Mucosa of gallbladder (tissue), 1 donor: ENCODE measurements around the gene ALDH18A1. TPM values are rescaled to one million over a fixed set of nuclear protein-coding genes. Genes with fewer than 3 reads are reported as not detected.
"Not testable (repeated sequence)": the region's sequence is repeated elsewhere in the genome, so short reads cannot be mapped to it uniquely, and the experiment has no call there.

Source experiments
- DNase-seq: peaks from one replicate; pipeline ENCODE4 v3.0.0-alpha.2; 2020; ENCODE audit warnings: low spot score
- total RNA-seq: library from RNA; stranded (reverse); gene quantifications from one replicate; pipeline ENCODE4 v1.2.1, GENCODE V29; 2021
- donor health status: DM: no; HTN: no; CAD: no.

The ALDH18A1 gene
- total RNA-seq, 1 donor from 2014 or later: 95.4 TPM

DNA sequence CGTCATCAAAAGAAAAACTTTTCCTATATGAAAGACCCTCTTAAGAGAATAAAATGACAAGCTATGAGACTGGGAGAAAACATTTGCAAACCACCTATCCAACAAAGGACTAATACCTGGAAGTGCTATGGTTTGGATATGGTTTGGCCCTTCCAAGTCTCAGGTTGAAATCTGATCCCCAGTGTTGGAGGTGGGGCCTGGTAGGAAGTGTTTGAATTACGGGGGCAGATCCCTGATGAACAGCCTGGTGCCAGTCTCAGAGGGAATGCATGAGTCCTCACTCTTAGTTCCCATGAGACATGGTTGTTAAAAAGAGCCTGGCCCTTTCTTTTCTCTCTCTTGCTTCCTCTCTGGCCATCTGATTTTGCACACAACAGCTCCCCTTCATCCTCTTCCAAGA, 6.3 kb downstream of the ALDH18A1 start:
- DNase-seq: no peak

DNA sequence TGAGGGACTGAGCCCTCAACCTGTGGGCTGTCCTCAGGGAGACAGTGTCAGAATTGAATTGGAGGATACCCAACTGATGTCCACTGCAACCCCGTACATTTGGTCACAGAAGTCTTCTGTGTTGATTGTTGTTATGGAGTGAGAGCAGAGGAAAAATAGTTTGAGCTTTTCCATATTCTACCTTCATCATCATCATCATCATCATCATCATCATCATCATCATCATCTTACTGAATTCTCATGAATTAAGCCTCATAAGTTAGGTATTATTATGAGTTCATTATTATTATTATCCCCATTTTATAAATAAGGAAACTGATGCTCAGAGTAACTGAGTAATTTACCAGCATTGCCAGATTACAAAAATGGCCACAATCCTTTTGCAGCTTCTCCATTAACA, 8.4 kb downstream of the ALDH18A1 start:
- no peak for DNase-seq

DNA sequence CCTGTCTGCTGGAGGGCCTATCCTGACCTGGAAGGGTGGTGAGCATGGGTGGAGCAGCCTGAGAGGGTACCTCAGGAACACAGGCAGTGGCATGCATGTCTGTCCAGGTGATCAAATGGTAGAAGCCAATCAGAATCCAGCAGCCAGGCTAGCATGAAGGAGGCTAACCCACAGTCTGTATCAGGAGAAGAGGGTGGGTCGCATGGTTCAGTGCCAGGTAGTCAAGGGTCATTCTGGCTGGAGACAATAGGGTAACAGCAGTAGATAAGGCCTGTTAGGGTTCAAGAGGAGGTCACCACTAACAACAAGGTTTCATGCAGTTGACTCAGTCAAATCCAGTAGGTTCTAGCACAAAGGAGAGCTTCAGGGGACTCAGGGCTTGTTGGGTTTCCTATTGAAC, 10.4 kb downstream of the ALDH18A1 start:
- peak; percentile 27 for DNase-seq

DNA sequence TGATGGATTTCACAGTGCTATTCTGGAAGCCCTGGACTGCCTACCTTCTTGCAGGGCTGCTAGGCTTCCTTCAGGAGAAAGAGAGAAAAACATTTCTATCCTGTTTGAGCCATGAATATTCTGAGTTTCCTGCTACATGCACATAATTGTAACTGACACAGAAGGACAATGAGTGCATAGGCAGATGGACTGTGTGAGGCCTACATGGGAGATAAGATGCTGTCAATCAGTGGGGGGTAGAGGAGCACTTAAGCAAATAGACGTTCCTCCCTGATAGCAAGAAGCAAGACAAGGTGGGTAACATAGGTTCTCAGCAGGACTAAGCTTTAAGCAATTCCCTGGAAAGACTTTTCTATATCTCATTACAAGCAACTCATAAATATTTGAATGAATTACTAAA, 11.6 kb downstream of the ALDH18A1 start:
- DNase-seq: no peak

DNA sequence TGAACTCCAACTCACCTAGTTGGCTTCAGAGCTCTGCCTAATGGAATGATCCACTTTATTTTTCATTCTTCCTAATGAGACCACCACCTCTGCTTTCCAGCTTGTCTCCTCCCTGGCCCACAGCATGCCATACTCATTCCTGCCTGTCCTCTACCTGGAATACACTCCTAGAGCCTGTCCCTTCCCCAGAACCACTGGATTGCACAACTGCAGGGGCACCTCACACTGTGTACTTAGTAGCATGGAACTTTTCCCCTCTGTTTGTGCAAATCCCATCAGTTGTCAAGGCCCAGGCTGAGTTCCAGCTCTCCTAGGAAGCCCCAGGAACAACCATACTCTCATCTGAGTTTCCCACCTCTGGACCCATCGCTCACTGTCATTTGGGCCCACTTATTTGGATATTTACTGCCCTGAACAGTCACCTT, 15.6 kb downstream of the ALDH18A1 start:
- no peak for DNase-seq

DNA sequence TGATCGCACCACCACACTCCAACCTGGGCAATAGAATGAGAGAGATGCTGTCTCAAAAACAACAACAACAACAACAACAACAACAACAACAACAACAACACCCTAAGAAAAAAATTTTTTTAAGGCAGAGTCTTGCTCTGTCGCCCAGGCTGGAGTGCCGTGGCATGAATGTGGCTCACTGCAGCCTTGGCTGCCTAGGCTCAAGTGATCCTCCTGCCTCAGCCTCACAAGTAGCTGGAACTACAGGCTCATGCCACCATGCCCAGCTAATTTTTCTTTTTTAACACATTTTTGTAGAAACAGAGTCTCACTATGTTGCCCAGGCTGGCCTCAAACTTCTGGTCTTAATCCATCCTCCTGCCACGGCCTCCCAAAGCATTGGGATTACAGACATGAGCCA, 18.6 kb downstream of the ALDH18A1 start:
- no peak for DNase-seq

DNA sequence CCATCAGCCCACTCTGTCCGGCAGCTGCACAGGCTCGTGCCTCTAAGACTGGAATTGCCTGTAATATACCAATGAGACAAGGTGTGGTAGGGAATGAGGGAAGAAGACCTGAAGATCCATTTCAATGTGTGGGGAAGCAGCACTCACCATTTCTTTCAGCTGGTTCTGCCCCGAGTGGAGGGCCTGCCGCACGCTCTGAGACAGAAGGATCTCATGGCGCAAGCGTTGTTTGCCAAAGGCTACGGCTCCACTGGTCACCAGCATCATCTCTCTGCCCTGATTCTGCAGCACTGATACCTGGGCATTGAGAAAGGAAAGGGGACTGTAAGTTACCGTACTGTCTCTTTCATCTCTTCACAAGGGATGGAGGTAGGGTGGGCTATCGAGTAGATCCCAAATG, 19.4 kb downstream of the ALDH18A1 start:
- no peak for DNase-seq

DNA sequence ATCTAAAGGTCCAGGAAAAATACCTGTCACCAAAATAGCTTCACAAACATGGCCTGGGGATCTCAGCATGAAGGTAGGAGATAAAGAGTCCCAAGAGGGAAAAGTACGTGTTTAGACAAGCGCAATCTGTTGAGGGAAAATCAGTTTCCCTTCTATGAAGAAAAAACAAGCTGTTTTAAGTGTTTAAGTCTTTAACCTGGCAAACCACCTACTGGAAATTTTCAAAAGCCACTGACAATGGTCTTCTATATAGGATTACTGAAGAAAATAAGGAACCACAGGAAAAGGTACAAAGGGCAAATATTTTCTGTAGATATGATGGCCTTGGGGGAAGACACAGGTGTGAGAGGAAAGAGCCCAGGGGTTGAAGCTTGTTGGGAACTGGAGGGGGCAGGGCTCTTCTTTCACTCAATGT, 21.2 kb downstream of the ALDH18A1 start:
- DNase-seq: no peak

DNA sequence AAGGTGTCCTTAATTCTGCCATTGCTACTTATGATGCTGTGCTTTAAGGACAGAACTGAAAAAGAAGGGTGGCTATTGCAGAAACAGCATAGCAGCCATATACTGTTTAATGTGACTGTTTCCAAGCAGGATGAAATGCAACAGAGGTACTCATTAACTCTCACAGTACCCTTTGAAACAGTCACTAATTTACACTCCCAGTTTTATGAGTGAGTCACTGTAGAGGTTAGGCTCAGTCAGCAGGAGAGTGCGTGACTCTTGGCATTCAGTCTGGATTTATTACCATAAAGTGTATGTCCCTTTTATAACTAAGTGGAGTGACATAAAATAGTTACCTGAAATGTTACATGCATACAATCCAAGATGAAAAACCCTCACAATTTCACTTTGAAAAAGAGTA, 27.7 kb downstream of the ALDH18A1 start:
- DNase-seq: peak; percentile 54

DNA sequence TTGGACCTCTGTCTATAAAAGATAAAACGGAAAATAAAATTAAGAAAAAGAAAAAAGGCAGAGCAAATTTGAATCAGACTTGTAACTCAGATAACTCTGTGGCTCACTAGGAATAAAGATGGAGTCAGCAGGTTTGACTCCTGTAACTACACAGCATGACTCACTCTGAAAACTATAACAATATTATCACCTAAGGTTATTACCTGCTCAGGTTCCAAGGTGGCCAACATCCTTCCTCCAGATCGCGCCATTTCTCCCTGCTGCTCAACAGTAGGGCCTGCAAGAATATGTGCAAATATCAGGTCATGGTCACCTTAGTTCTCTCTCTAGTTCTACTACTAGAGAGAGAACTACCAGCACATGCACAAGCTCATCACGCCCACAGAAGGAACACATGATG, 30.0 kb downstream of the ALDH18A1 start:
- no peak for DNase-seq

DNA sequence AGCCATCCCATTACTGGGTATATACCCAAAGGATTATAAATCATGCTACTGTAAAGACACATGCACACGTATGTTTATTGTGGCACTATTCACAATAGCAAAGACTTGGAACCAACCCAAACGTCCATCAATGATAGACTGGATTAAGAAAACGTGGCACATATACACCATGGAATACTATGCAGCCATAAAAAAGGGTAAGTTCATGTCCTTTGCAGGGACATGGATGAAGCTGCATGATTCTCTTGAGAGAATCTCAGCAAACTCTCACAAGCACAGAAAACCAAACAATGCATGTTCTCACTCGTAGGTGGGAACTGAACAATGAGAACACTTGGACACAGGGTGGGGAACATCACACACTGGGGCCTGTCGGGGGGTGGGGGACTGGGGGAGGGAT, 36.1 kb downstream of the ALDH18A1 start:
- not testable (repeated sequence) for DNase-seq

DNA sequence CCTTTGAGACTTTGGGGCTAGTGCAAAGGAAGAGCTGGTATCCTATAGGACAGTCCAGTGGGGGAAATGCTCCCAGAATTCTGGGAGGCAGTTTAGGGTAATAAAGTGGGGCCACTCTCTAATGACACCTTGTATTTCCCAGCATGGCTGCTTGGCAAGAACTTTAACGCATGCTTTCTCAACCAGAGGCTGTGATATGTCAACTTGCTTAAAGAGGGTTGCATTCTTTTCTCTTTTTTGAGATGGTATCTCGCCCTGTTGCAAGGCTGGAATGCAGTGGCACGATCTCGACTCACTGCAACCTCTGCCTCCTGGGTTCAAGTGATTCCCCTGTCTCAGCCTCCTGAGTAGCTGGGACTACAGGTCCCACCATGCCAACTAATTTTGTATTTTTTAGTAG, 38.4 kb downstream of the ALDH18A1 start:
- DNase-seq: no peak

DNA sequence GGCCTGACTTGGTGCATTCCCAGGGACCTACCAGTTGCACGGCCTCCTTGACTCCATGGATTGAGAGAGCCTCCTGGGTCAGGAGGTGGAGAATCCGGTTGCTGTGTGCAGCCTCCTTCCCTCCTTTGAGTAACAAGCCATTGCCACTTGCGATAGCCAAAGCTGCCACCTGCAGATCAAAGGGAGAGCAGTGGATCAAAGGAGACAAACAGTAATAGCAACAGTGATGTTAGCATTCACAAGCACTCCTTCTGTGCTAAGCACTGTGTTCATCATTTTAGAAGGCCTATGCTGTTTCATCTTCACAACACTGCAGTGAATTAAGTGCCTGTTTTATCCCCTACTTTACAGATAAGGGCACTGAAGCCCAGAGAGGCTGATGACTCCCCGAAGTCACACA, 40.1 kb downstream of the ALDH18A1 start:
- DNase-seq: no peak

DNA sequence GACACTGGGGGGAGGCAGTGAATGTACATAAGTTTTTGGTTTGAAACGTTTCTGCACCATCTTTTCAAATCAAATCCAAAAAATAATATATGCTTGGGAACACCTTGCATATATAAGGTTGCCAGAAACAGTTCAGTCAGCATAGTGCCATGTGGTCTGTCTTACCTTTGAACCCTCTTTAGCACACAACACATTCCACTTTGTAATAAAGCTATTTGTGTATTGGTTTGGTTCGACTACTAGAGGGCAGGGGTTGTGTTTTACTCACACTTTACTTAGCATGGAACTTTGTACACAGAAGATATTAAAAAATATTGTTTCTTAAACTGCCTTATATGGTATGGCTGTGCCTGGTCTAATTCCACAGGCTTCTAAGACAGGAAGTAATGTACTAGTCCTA, 43.2 kb downstream of the ALDH18A1 start:
- no peak for DNase-seq

DNA sequence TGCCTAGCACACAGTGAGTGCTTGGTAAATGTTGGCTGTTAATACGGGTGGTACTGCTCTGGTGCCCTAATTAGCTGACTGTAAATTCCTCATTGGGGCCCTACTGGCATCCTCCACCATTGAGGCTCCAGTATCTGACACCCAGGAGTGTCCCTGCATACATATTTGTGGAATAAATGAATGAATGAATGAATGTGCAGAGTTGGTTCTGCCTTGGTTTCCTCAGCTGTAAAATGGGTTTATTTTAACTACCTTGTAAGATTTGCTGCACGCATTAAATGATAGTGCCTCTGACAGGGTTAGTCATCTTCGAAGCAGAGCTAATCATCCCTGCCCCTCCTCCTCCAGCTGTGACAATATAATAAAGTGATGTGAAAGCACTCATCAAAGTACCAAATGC, 45.8 kb downstream of the ALDH18A1 start:
- no peak for DNase-seq

DNA sequence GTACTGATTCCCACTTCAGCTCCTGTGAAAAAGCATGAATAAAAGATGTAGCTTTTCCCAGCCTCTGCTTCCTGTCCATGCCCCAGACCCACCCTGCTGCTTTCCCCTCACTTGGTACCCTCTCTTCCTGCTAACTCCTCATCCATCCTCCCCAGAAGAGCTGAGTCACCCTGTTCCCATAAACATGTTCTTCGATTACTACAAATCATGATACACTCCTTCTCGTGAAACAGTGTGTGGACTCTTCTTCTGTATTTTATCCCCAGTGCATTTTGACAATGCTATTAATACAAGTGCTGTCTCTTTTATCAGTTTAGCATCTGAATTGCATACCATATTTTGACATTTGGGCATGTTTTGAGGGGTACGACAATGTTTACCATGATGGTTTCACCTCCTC, 49.6 kb downstream of the ALDH18A1 start:
- no peak for DNase-seq

DNA sequence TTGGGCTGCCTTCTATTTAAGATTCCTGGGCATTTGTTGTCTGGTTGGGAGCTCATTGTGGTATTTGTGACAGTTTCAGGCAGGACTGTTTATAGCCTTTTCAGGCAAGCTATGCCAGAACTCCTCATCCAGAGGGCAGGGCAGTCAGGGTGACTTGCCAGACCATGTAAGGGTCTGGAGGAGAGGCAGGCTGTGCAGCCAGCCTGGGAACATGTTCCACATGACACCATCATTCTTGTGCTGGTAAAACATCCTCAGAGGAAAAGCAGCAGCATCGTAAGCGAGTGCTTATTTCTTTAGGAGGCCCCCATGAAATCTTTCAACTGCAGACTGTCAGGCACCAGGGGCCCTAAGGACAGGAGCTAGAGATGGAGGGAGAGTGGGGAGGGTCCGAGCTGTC, 51.3 kb downstream of the ALDH18A1 start:
- peak; percentile 28 for DNase-seq

DNA sequence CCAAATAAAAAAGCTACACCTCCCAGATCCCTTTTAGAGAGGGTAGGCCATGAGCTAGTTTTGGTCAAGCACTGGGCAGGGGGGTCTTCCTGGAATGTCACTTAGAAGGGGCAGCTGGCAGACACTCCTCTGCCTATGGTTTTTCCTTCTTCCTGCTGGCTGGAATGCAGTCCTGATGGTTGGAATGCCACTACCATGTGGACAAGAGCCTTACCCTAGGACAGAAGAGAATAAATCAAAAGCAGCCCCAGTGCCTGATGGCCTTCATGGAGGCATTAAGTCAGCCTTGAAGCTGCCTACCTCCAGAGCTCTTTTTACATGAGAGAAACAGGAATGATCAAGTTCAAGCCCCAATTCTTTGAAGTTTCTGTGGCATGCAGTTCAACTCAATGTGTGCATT, 51.9 kb downstream of the ALDH18A1 start:
- DNase-seq: no peak

DNA sequence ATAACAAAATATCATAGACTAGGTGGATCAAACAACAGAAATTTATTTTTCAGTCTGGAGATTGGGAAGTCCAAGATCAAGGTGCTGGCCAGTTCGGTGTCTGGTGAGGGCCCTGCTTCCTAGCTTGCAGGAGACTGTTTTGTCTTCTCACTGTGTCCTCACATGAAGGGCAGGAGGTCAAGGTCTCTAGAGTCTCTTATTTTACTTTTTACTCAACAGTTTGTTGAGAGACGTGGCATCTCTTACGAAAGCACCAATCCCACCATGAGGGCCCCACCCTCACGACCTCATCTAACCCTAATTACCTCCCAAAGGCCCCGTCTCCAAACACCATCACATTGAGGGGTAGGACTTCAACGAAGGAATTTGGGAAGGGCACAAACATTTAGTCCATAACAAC, 54.1 kb downstream of the ALDH18A1 start:
- no peak for DNase-seq

DNA sequence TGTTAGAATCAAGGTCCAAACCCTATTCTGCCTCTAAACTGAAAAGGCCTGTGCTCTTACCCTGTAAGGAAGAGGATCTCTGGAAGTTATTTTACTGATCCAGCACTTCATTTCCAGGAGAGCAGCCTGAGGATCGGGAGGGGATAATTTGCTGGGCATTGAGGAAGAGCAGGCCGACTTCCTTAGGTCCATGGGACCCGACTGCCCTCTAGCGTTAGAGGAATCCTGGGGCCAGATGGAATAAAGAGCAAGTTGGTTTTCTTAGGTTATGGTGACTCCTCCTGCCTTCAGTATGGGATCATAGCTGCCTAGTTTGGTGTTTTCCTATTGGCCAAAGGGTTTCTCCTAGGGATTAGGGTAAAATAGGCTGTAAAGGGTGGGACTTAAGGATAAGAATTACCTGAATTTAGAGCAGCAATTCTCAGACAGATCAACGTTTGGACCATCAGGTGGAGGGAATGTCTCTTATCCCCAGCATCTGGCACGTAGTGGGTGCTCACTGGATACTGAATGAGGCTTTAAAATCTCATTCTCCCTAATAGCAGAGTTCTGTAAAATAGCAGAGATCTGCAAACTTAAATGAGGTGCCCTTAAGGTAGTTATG, 55.3 kb downstream of the ALDH18A1 start:
- DNase-seq: peak; percentile 84

DNA sequence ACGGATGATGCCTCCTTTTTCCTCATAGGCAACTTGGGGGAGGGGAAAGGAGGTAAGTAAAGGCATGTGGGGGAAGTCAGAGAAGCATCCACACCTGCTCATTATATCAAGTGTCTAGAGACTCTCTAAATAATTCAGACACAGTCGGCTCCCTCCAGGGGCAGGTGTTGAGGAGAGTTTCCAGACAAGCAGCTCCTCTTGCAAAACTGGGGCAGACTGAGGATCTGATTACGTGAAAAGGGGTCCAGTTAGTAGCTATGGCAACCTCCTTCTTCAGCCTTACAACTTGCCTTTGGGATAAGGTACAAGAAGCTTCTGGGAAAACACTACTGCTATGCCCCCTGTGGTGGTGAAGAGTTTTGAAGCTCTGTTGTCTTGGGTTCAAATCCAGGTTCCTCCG, 56.4 kb downstream of the ALDH18A1 start:
- DNase-seq: no peak

DNA sequence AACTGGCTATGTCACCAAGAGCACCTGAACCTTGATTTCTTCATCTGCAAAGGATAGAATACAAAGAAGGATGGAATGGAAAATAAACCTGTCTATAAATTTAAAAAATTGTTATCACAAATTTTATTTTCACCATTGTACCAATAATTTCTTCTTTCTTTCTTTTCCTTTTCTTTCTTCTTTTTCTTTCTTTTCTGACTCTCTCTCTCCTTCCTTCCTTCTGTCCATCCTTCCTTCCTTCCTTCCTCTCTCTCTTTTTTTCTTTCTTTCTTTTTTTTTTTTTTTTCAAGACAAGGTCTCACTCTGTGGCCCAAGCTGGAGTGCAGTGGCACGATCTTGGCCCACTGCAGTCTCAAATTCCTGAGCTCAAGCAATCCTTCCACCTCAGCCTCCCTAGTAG, 58.7 kb downstream of the ALDH18A1 start:
- DNase-seq: no peak

DNA sequence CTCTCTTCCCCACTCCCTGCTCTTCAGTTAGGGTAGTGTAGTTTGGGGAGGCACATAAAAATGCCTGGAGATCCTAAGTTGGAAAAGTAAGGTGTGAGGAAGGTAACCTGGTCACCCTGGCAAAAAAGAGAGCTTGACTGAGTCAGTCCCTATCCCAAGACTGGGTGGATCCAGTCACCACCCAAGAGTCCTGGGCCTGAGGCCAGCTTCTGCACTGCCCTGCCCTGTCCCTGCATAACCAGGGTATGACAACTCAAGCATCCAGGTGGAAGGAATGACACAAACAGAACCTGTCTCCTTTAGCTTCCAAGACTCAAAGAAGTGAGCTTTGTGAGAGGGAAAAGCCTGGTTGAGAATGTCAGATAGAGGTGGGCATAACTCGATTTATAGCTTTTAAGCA, 68.5 kb downstream of the ALDH18A1 start:
- peak; percentile 16 for DNase-seq

DNA sequence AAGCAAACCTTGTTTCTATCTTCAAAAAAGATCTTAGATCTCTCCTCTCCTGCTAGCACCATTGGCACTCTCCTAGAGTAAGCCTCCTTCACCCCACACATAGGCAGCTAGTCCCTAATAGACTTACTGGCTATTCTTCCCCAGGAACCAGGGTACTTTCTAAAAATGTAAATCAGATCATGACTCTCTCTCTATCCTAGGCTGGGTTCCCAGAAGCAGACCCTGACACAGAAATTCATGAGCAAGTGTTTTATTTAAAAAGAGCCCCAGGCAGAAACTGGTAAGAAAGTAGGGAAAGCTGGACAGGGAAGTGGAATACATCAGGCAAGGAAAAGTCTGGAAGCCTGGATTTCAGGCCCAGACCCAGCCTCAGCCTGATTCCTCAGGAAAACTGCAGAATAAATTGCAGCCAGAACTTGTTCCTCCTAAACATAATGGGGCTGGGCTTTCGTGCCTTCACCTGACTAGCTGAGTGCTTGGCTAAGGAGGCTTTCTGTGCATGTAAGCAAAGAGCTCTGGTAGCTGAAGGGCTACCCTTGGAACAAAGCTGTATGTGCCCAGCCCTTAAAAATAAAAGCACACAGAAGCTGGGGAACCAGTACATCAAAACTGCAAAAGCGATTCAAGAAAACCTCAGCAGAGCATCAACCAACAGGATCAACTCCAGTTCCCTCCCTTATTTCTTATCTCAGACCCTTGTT, 76.5 kb downstream of the ALDH18A1 start:
- no peak for DNase-seq
